ENCODE measurements around the gene TMEM150A.
A peak's percentile ranks its signal among the peaks of the same experiment; 100 is the strongest.

The TMEM150A gene

GRCh38 chr2:85584354-85584856, 18.1 kb downstream of the TMEM150A start, which contains the start of gene VAMP5:
Gene VAMP5 (plus strand): TSS chr2:85584431. CDS start chr2:85584491, 60 bp downstream.
- Histone ChIP-seq H3K4me2 (ENCODE audit: low read depth, low read length, poor library complexity, severe bottlenecking) (peak within 1 kb of the TSS; percentile 93), H3K4me1 (ENCODE audit: insufficient read depth, low read length, poor library complexity, severe bottlenecking) (peaks cover 63% of the 10 kb centered on the region), H3F3A (ENCODE audit: low read depth) (0 out of 2 replicates have a peak, but pooled peaks cover 12% of the 10 kb centered on the region), H3K36me3 (ENCODE audit: insufficient read depth, low read length) (no peaks in the 10 kb centered on the region), H4K20me1 (ENCODE audit: insufficient read depth, low read length, poor library complexity, severe bottlenecking) (no peaks in the 10 kb centered on the region), H3K9me2 (replicated peaks; ENCODE audit: low read depth, low read length) (no peaks in the 10 kb centered on the region), H3K9me3 (ENCODE audit: insufficient read depth, low read depth, low read length) (no peaks in the 10 kb centered on the region), H3K79me2 (ENCODE audit: insufficient read depth, low read length) (peaks cover 50% of the 10 kb centered on the region), H3K9ac (ENCODE audit: low read depth, low read length, poor library complexity, severe bottlenecking) (peak within 1 kb of the TSS; percentile 83), H3K4me3 (ENCODE audit: low read length, poor library complexity, severe bottlenecking) (peak within 1 kb of the TSS; percentile 79), H3K27me3 (ENCODE audit: insufficient read depth, low read length, poor library complexity, severe bottlenecking) (no peaks in the 10 kb centered on the region), H2AFZ (ENCODE audit: low read length) (no peak within 1 kb of the TSS)
- no peak for TF ChIP-seq CTCF (conservative IDR thresholded peaks at IDR 0.05; ENCODE audit: low read length)
- no peak for TF ChIP-seq EZH2phosphoT487 (IDR thresholded peaks at IDR 0.05; ENCODE audit: borderline replicate concordance)

DNA sequence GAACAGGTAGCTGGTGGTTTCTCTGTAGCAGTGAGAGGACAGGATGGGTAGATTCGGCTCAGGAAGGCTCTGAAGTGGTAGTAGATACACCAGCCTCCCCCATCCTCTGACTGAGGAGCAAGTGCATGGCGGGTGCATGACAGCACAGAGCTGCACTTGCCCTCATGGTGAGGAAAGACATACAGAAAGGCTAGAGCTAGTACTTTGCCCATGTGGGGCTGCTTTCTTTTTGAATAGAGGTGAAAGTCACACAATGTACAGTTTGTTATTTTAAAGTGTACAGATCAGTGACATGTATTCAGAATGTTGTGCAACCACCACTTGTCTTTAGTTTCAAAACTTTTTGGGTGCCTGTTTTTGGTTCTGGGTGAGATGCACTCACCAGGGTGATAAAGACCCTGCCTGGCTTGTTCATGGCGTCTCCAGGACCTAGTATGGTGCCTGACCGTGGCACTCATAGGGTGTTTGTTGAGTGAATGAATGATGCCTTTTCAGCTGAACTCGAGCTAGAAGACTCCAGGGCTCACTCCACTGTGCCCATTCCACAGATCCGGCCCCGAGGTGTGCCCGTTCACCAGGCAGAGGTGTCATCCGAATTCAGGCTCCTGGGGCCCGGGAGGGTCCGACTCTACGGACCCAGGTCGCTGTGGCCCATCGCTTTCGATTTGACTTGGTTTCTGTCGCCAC, 18.7 kb downstream of the TMEM150A start:
- Histone ChIP-seq H3K4me1 (ENCODE audit: insufficient read depth, low read length, poor library complexity, severe bottlenecking) (peaks cover 63% of the 10 kb centered on the region), H3K9me3 (ENCODE audit: insufficient read depth, low read depth, low read length) (no peaks in the 10 kb centered on the region), H2AFZ (ENCODE audit: low read length) (no peak overlapping the region), H3K4me2 (ENCODE audit: low read depth, low read length, poor library complexity, severe bottlenecking) (peak overlapping the region; percentile 93), H3K9me2 (replicated peaks; ENCODE audit: low read depth, low read length) (no peaks in the 10 kb centered on the region), H3K9ac (ENCODE audit: low read depth, low read length, poor library complexity, severe bottlenecking) (peak overlapping the region; percentile 83), H3F3A (ENCODE audit: low read depth) (0 out of 2 replicates have a peak, but pooled peaks cover 12% of the 10 kb centered on the region), H3K79me2 (ENCODE audit: insufficient read depth, low read length) (peaks cover 50% of the 10 kb centered on the region), H3K4me3 (ENCODE audit: low read length, poor library complexity, severe bottlenecking) (peak overlapping the region; percentile 79), H4K20me1 (ENCODE audit: insufficient read depth, low read length, poor library complexity, severe bottlenecking) (no peaks in the 10 kb centered on the region), H3K27me3 (ENCODE audit: insufficient read depth, low read length, poor library complexity, severe bottlenecking) (no peaks in the 10 kb centered on the region), H3K36me3 (ENCODE audit: insufficient read depth, low read length) (no peaks in the 10 kb centered on the region)
- TF ChIP-seq EZH2phosphoT487 (IDR thresholded peaks at IDR 0.05; ENCODE audit: borderline replicate concordance), result no peak

- Histone ChIP-seq H3K9me3 (ENCODE audit: insufficient read depth, low read depth, low read length) (no peaks in the 10 kb centered on the region), H2AFZ (ENCODE audit: low read length) (no peak overlapping the region), H3K79me2 (ENCODE audit: insufficient read depth, low read length) (peaks cover 58% of the 10 kb centered on the region), H3K4me3 (ENCODE audit: low read length, poor library complexity, severe bottlenecking) (no peak overlapping the region), H3K4me1 (ENCODE audit: insufficient read depth, low read length, poor library complexity, severe bottlenecking) (peaks cover 55% of the 10 kb centered on the region), H3F3A (ENCODE audit: low read depth) (0 out of 2 replicates have a peak, but pooled peaks cover 6% of the 10 kb centered on the region), H3K9me2 (replicated peaks; ENCODE audit: low read depth, low read length) (no peaks in the 10 kb centered on the region), H3K4me2 (ENCODE audit: low read depth, low read length, poor library complexity, severe bottlenecking) (no peak overlapping the region), H3K9ac (ENCODE audit: low read depth, low read length, poor library complexity, severe bottlenecking) (no peak overlapping the region), H3K36me3 (ENCODE audit: insufficient read depth, low read length) (no peaks in the 10 kb centered on the region), H3K27me3 (ENCODE audit: insufficient read depth, low read length, poor library complexity, severe bottlenecking) (no peaks in the 10 kb centered on the region), H4K20me1 (ENCODE audit: insufficient read depth, low read length, poor library complexity, severe bottlenecking) (no peaks in the 10 kb centered on the region)
- TF ChIP-seq EZH2phosphoT487 (IDR thresholded peaks at IDR 0.05; ENCODE audit: borderline replicate concordance) (no peak), CTCF (conservative IDR thresholded peaks at IDR 0.05; ENCODE audit: low read length) (no peak)
These were observed 20.0 kb downstream of the TMEM150A start for GRCh38 chr2:85582492-85582891.

Data from Loucy (cell line).